GM23338 (cell line): ENCODE results near the gene TLNRD1. TPM values are rescaled to one million over a fixed set of nuclear protein-coding genes. Genes with fewer than 3 reads are reported as not detected.

ENCODE experiments used
- ATAC-seq: fragments of 200-7000 bp; cut with Tn5 transposase; 3 replicates; pipeline ENCODE4 v1.9.1; 2020
- DNase-seq: peaks from one replicate; pipeline ENCODE4 v3.0.0-alpha.2; 2015; ENCODE audit warnings: low spot score
- H2AFZ ChIP-seq: fragments of 200-600 bp; sonication (generic); 2 replicates; pipeline ENCODE4 v1.8.0; 2016; ENCODE audit warnings: antibody characterized with exemption, mild to moderate bottlenecking, moderate library complexity
- H3F3A ChIP-seq: fragments of 200-600 bp; sonication (generic); replicated peaks from 2 replicates; pipeline ENCODE4 v1.8.0; 2017; ENCODE audit warnings: antibody characterized with exemption, mixed run types, low read depth
- H3K27ac ChIP-seq: fragments of 200-600 bp; sonication (generic); 2 replicates; pipeline ENCODE4 v1.6.1; 2016; ENCODE audit warnings: low read depth
- H3K27me3 ChIP-seq: fragments of 200-600 bp; sonication (generic); 2 replicates; pipeline ENCODE4 v1.8.0; 2016; ENCODE audit warnings: mild to moderate bottlenecking, mixed run types, moderate library complexity; ENCODE audit not compliant: insufficient read depth
- H3K36me3 ChIP-seq: fragments of 200-600 bp; sonication (generic); 2 replicates; pipeline ENCODE4 v1.8.0; 2016; ENCODE audit warnings: mild to moderate bottlenecking; ENCODE audit not compliant: insufficient read depth
- H3K4me1 ChIP-seq: fragments of 200-600 bp; sonication (generic); 2 replicates; pipeline ENCODE4 v1.8.0; 2016; ENCODE audit warnings: mild to moderate bottlenecking, moderate library complexity; ENCODE audit not compliant: insufficient read depth
- H3K4me2 ChIP-seq: fragments of 200-600 bp; sonication (generic); 2 replicates; pipeline ENCODE4 v1.7.1; 2017; ENCODE audit warnings: mixed run types
- H3K4me3 ChIP-seq: fragments of 200-600 bp; sonication (generic); 2 replicates; pipeline ENCODE4 v1.6.1; 2016; ENCODE audit warnings: mixed run types
- H3K79me2 ChIP-seq: fragments of 200-600 bp; sonication (generic); replicated peaks from 2 replicates; pipeline ENCODE4 v1.8.0; 2017; ENCODE audit warnings: mild to moderate bottlenecking; ENCODE audit not compliant: insufficient read depth
- H3K9me2 ChIP-seq: fragments of 200-600 bp; sonication (generic); 2 replicates; pipeline ENCODE4 v1.8.0; 2017; ENCODE audit not compliant: insufficient read depth
- H4K20me1 ChIP-seq: fragments of 200-600 bp; sonication (generic); replicated peaks from 2 replicates; pipeline ENCODE4 v1.8.0; 2017; ENCODE audit warnings: mild to moderate bottlenecking; ENCODE audit not compliant: insufficient read depth
- H3K27ac Mint-ChIP-seq: 2 replicates; pipeline ENCODE4 v1.8.0; 2020; ENCODE audit warnings: inconsistent platforms, mild to moderate bottlenecking, moderate library complexity, mixed read lengths
- H3K27me3 Mint-ChIP-seq: 3 replicates; pipeline ENCODE4 v1.8.0; 2022; ENCODE audit warnings: low read depth, mild to moderate bottlenecking, moderate library complexity, mixed read lengths, inconsistent platforms; ENCODE audit not compliant: insufficient read depth, poor library complexity
- H3K36me3 Mint-ChIP-seq: 3 replicates; pipeline ENCODE4 v1.8.0; 2021; ENCODE audit warnings: low read depth, mild to moderate bottlenecking, inconsistent platforms, moderate library complexity, mixed read lengths
- H3K4me1 Mint-ChIP-seq: 3 replicates; pipeline ENCODE4 v1.8.0; 2020; ENCODE audit warnings: mild to moderate bottlenecking, inconsistent platforms, mixed read lengths
- H3K4me3 Mint-ChIP-seq: 3 replicates; pipeline ENCODE4 v1.8.0; 2021; ENCODE audit warnings: moderate library complexity, mild to moderate bottlenecking, inconsistent platforms, mixed read lengths
- H3K9me3 Mint-ChIP-seq: 3 replicates; pipeline ENCODE4 v1.8.0; 2020; ENCODE audit warnings: moderate library complexity, mild to moderate bottlenecking, inconsistent platforms, mixed read lengths
- CREB1 ChIP-seq: fragments of 250-450 bp; sonication (Bioruptor Pico); IDR thresholded peaks from 2 replicates; pipeline ENCODE4 v1.5.0; 2020; ENCODE audit warnings: low read depth, mild to moderate bottlenecking, moderate library complexity
- CTCF ChIP-seq, 2 experiments: fragments of 200-600 bp in 1 of 2; sonication (generic) in 1 of 2; conservative IDR thresholded peaks; 2 replicates each; pipeline versions ENCODE4 v1.5.1 to v1.6.1; 2016 to 2017; ENCODE audit warnings: antibody characterized with exemption in 2 of 2, low read depth in 2 of 2, mild to moderate bottlenecking in 2 of 2, moderate library complexity in 1 of 2
- ETS1 ChIP-seq: IDR thresholded peaks from 2 replicates; pipeline ENCODE4 v1.6.1; 2016; ENCODE audit warnings: antibody characterized with exemption
- EZH2 ChIP-seq: fragments of 200-600 bp; sonication (generic); IDR thresholded peaks from one replicate; pipeline ENCODE4 v1.8.0; 2017; ENCODE audit warnings: antibody characterized with exemption, mild to moderate bottlenecking, low read depth; ENCODE audit not compliant: unreplicated experiment
- EZH2phosphoT487 ChIP-seq: fragments of 200-600 bp; sonication (generic); IDR thresholded peaks from one replicate; pipeline ENCODE4 v1.8.1; 2018; ENCODE audit warnings: antibody characterized with exemption; ENCODE audit not compliant: unreplicated experiment
- JUNB ChIP-seq: IDR thresholded peaks from one replicate; pipeline ENCODE4 v1.6.1; 2016; ENCODE audit warnings: antibody characterized with exemption; ENCODE audit not compliant: unreplicated experiment
- NANOG ChIP-seq: IDR thresholded peaks from 2 replicates; pipeline ENCODE4 v1.6.1; 2016; ENCODE audit warnings: antibody characterized with exemption, borderline replicate concordance
- POLR2AphosphoS5 ChIP-seq: IDR thresholded peaks from 2 replicates; pipeline ENCODE4 v1.6.1; 2016; ENCODE audit warnings: antibody characterized with exemption, low read depth
- REST ChIP-seq: IDR thresholded peaks from one replicate; pipeline ENCODE4 v1.6.1; 2018; ENCODE audit warnings: antibody characterized with exemption; ENCODE audit not compliant: unreplicated experiment
- STAT1 ChIP-seq: IDR thresholded peaks from one replicate; pipeline ENCODE4 v1.6.1; 2016; ENCODE audit warnings: antibody characterized with exemption; ENCODE audit not compliant: unreplicated experiment
- ZNF114 ChIP-seq: fragments of 250-450 bp; sonication (Bioruptor Pico); IDR thresholded peaks from 2 replicates; pipeline ENCODE4 v1.5.0; 2020; ENCODE audit warnings: mild to moderate bottlenecking, moderate library complexity
- ZNF331 ChIP-seq: fragments of 250-450 bp; sonication (Bioruptor Pico); IDR thresholded peaks from 2 replicates; pipeline ENCODE4 v1.5.0; 2020; ENCODE audit warnings: low read depth, mild to moderate bottlenecking, moderate library complexity
- ZNF462 ChIP-seq: fragments of 250-450 bp; sonication (Bioruptor Pico); IDR thresholded peaks from 2 replicates; pipeline ENCODE4 v1.5.0; 2020; ENCODE audit warnings: mild to moderate bottlenecking, moderate library complexity
- polyA plus RNA-seq: library from polyadenylated mRNA; unstranded; fragments of >200 nt; fragmentation: Nextera tagmentation; extraction: Ambion mirVana; gene quantifications from 2 replicates; pipeline ENCODE4 v1.2.1, GENCODE V29; 2016
- total RNA-seq: library from RNA; depleted of rRNA; stranded (reverse); fragments of >200 nt; shearing (Covaris generic); gene quantifications from 2 replicates; pipeline ENCODE4 v1.2.3, GENCODE V29; 2014

TLNRD1 gene
- total and polyA plus RNA-seq, 2 experiments from 2014 or later = 6.7 to 27.3 TPM

DNA sequence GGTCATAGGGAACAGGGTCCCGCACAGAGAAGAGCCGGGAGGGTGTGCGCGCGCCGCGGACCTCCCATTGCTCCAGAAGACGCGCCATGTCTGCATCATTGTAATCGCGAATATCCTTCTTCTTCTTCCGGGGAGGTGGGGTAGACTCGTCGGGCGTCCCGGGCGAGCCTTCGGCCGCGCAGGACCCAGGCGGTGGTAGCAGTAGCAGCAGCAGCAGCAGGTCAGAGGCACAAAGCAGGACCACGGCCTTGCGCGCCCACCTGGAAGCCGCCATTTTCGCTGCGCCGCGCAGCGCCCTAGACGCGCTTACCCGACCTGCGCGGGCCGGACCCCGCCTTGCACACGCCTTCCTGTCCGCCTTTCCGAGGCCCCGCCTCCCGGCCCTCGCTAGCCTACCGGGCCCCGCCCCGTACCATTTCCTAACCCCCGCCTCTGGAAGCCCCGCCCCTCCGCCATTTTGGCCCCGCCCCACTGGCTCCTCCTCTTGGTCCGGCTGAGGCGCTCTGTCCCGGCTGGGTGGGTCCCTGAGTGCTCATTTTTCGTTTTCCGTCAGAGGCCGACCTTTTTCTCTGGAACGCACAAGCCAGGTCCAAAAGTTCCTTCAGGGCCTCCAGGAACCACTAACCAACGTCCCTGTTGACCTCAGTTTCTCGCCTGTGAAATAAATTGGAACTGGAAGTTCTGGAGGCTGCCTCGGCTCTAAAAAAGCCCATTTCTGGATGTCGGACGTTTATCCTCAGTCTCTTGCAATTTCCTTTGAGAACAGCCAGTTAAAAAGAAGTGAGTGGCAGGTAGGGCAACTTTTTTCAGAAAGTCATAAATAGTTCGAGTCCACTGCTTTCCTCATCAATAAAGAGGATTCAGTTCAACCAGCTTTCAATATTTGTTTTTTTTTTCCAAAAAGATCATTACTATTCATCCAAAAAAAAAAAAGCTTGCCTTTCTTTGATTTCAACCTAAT is 10.9 kb upstream of the TLNRD1 start, which contains the start of gene MESD:
Gene MESD (minus strand): TSS at position 302 of the 961 bp plus-strand sequence. CDS start 28 bp downstream, at position 274.
- TF ChIP-seq ZNF462 (CRISPR knock-in tag) (no peak), POLR2AphosphoS5 (peak; percentile 95), EZH2phosphoT487 (no peak), EZH2 (no peak), ZNF114 (no peak), CREB1 (CRISPR knock-in tag) (peak; percentile 36), CTCF (conservative IDR thresholded peaks at IDR 0.05; ENCODE audit: low read depth in 2 of 2) (no peak), REST (no peak), JUNB (no peak), ZNF331 (CRISPR knock-in tag) (no peak), STAT1 (no peak), ETS1 (0 out of 2 replicates have a peak, but pooled peaks have one; percentile 10), NANOG (no peak)
- no peaks in the 10 kb centered on the region for H3K9me2 ChIP-seq
- H3F3A ChIP-seq = no peaks in the 10 kb centered on the region
- peak within 1 kb of the TSS; percentile 83 for H2AFZ ChIP-seq
- Mint-ChIP-seq H3K36me3 (no peaks in the 10 kb centered on the region; the same call in 2 of the 3 replicates), H3K9me3 (no peaks in the 10 kb centered on the region), H3K27me3 (peaks cover 7% of the 10 kb centered on the region), H3K4me1 (peaks cover 35% of the 10 kb centered on the region), H3K4me3 (peak within 1 kb of the TSS; percentile 97), H3K27ac (peak within 1 kb of the TSS; percentile 99)
- peaks cover 42% of the 10 kb centered on the region for H3K4me1 ChIP-seq
- no peaks in the 10 kb centered on the region for H3K36me3 ChIP-seq
- no peaks in the 10 kb centered on the region for H3K27me3 ChIP-seq
- peak within 1 kb of the TSS; percentile 99 for H3K4me3 ChIP-seq
- peaks cover 47% of the 10 kb centered on the region for H3K79me2 ChIP-seq
- DNase-seq (peak; percentile 98), ATAC-seq (peak; percentile 96)
- H3K27ac ChIP-seq = peak within 1 kb of the TSS; percentile 90
- H4K20me1 ChIP-seq = peaks cover 25% of the 10 kb centered on the region
- peak within 1 kb of the TSS; percentile 100 for H3K4me2 ChIP-seq
